ENCODE data around the gene P2RY11. TPM values are rescaled to one million over a fixed set of nuclear protein-coding genes. Genes with fewer than 3 reads are reported as not detected.
A peak's percentile ranks its signal among the peaks of the same experiment; 100 is the strongest.

The P2RY11 gene
- total RNA-seq, 1 experiment from 2014 or later, result 43.8 TPM

GRCh38 chr19:10112037-10112761 lies 706 bp downstream of the P2RY11 start:
- H3K79me2 ChIP-seq (ENCODE audit: insufficient read depth, low read length), result peaks cover 39% of the 10 kb centered on the region
- H3K4me1 ChIP-seq (ENCODE audit: control insufficient read depth in 1 of 2, insufficient read depth in 2 of 2, low read length in 2 of 2), result peaks cover 6 to 45% of the 10 kb centered on the region in 2 experiments
- no peaks in the 10 kb centered on the region for H3K9me2 ChIP-seq (ENCODE audit: insufficient read depth)
- intact Hi-C loops (cut with micrococcal nuclease), result loop anchor here (2.0 kb wide), 1 partner anchor 181 kb away; no protein-coding TSS in a partner anchor
- no peak for DNase-seq (ENCODE audit: low read depth, low spot score)
- no peak overlapping the region for H2AFZ ChIP-seq (ENCODE audit: low read depth, low read length, poor library complexity, severe bottlenecking)
- ChIA-PET CTCF (interaction anchor here (1.1 to 3.0 kb wide), 4 partner anchors 8 to 181 kb away, joined by 4 to 13 read pairs (median 4); no protein-coding TSS in a partner anchor), RAD21 (ENCODE audit: low non-redundant PET in 1 of 2, low total read pairs in 2 of 2, uncharacterized antibody in 2 of 2, unreplicated experiment in 2 of 2) (interaction anchor here (0.6 to 0.7 kb wide), 2 partner anchors 26 to 181 kb away, joined by 5 to 6 read pairs; no protein-coding TSS in a partner anchor), POLR2A (interaction anchor here (0.7 kb wide), 1 partner anchor 43 kb away, joined by 3 read pairs; no protein-coding TSS in a partner anchor)
- H3K9ac ChIP-seq (ENCODE audit: low read length), result peak overlapping the region; percentile 8; the same call in 1 of the 2 replicates
- TF ChIP-seq POLR2AphosphoS5 (IDR thresholded peaks at IDR 0.05; ENCODE audit: low read depth, low read length) (no peak), EGR1 (IDR thresholded peaks at IDR 0.05; ENCODE audit: low read depth) (no peak), CEBPB (IDR thresholded peaks at IDR 0.05; ENCODE audit: low read depth) (no peak), ZNF274 (IDR thresholded peaks at IDR 0.05; ENCODE audit: low read depth, low read length) (no peak), CBX3 (IDR thresholded peaks at IDR 0.05; ENCODE audit: low read depth) (no peak)
- TF ChIP-seq, protein P1, sequence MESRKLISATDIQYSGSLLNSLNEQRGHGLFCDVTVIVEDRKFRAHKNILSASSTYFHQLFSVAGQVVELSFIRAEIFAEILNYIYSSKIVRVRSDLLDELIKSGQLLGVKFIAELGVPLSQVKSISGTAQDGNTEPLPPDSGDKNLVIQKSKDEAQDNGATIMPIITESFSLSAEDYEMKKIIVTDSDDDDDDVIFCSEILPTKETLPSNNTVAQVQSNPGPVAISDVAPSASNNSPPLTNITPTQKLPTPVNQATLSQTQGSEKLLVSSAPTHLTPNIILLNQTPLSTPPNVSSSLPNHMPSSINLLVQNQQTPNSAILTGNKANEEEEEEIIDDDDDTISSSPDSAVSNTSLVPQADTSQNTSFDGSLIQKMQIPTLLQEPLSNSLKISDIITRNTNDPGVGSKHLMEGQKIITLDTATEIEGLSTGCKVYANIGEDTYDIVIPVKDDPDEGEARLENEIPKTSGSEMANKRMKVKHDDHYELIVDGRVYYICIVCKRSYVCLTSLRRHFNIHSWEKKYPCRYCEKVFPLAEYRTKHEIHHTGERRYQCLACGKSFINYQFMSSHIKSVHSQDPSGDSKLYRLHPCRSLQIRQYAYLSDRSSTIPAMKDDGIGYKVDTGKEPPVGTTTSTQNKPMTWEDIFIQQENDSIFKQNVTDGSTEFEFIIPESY (IDR thresholded peaks at IDR 0.05; ENCODE audit: extremely low read depth, insufficient replicate concordance, low read length), result no peak
- H3K36me3 ChIP-seq (ENCODE audit: control insufficient read depth in 1 of 2, insufficient read depth in 2 of 2, low read length in 2 of 2), result peaks cover 39 to 58% of the 10 kb centered on the region in 2 experiments
- H3K9me3 ChIP-seq (ENCODE audit: control insufficient read depth in 1 of 2, insufficient read depth in 1 of 2, low read depth in 1 of 2, low read length in 2 of 2), result no peaks in the 10 kb centered on the region
- ATAC-seq, result peak; percentile 6
- H3K27ac ChIP-seq (ENCODE audit: low read depth, low read length), result peak overlapping the region; percentile 63
- peak overlapping the region; percentile 25; the same call in 1 of the 2 replicates for H3K4me2 ChIP-seq (ENCODE audit: low read length)
- no peaks in the 10 kb centered on the region for H4K20me1 ChIP-seq (ENCODE audit: insufficient read depth)
- H3K4me3 ChIP-seq (replicated peaks in 1 of 2; ENCODE audit: low read depth in 1 of 2, low read length in 2 of 2), result no peak overlapping the region
- H3K27me3 ChIP-seq (ENCODE audit: insufficient read depth, low read length), result no peaks in the 10 kb centered on the region
- BruUV-seq (replicated peaks), result no TSS peak
